SK-MEL-5 (cell line): ENCODE results near the gene CIAO3. TPM values are rescaled to one million over a fixed set of nuclear protein-coding genes. Genes with fewer than 3 reads are reported as not detected.
"Not testable (repeated sequence)": the region's sequence is repeated elsewhere in the genome, so short reads cannot be mapped to it uniquely, and the experiment has no call there.

Source experiments
- DNase-seq: peaks from one replicate; pipeline ENCODE4 v3.0.0-alpha.2; 2016; ENCODE audit warnings: low read depth, low spot score
- in situ Hi-C: cut with HindIII; loops from 2 replicates; pipeline ENCODE4 v1.10.0; 2016; ENCODE audit warnings: low sequenced_read_pairs, high pct_unique_total_duplicates, low pct_unique_long_range_greater_than_20kb
- total RNA-seq: library from RNA; depleted of rRNA; stranded (reverse); fragments of >200 nt; shearing (Covaris generic); gene quantifications from 2 replicates; pipeline ENCODE4 v1.2.3, GENCODE V29; 2014

CIAO3 gene
- total RNA-seq, 1 experiment from 2014 or later: 34.3 TPM

DNA sequence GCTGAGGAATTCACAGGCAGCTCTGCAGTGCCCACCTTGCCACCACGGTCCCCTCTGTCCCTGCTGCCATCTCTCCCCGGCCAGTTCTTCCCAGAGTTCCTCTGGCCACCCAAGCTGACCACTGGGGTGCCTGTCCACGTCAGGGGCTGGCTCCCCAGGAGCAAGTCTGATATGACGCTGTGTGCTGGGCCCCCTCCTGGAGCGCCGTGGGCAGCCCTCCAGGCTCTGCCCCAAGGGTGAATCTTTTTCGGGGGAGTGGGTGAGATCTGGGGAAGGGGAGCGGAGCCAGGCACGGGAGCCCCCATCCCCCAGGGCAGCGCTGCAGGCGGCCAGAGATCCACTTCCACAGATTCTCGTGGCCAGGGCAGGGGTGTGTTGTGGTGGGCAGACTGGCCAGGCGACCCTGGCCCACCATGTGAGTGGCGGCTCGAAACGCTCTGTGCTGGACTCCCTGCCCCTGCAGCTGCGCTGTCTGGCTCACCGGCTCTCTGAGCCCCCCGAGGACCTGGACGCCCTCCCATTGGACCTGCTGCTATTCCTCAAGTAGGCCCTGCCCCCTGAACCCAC is 23.5 kb upstream of the CIAO3 start:
- in situ Hi-C loops: no loop called here
- no peak for DNase-seq

DNA sequence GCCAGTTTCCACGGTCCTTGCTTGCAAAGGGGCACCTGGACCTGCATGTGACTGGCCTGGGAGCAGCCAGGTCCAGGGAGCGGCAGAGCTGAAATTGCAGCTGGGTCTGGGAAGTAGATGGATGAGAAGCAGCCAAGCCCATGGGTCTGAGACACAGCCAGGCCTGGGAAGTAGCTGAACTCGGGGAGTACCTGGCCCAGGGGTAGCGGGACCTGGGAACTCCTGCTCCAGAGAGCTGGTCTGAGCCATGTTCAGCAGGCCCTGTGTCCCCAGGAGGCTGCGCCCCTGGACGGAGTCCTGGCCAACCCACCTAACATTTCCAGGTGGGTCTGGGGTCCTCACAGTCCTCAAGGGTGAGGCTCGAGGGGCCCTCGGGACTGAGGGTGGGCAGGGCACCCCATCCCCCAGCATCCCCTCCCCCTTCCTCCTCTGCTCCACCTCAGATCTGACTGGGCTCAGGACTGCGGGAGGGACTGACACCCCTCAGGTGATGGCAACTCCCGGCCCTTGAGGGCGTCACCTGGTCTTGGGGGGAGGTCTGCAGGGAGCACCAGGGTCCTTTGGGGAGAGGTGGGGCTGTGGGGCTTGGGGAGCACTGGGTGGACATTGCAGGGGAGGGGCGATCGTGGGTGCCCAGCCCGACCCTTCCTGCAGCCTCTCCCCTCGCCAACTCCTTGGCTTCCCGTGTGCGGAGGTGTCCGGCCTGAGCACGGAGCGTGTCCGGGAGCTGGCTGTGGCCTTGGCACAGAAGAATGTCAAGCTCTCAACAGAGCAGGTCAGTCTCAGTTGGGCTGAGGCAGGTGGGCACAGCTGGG is 22.8 kb upstream of the CIAO3 start:
- in situ Hi-C loops: no loop called here
- no peak for DNase-seq

DNA sequence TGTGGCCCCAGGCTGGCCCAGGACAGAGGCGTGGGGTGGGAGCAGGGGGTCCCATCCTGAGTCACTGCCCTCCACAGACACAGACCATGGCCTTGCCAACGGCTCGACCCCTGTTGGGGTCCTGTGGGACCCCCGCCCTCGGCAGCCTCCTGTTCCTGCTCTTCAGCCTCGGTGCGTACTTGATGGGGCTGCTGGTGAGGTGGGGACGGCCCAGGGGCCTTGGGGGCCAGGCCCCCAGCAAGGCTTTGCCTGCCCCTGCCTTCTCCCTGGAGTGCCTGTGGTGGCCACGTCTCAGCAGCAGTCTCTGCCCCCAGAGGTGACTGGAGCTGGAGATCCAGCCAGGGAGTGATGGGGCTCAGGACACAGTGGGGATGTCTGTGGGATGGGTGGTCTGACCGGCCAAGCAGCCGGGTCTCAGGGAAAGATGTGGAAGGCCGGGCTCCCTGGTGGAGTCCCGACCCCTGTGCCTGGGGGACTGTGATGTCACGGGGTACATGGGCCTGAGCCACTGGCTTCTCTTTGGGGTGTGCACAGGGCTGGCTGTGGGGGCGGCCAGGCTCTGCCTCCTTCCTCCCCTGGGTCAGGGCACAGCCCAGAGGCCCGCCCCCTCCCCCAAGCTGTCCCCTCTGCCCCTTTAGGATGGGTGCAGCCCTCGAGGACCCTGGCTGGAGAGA is 21.9 kb upstream of the CIAO3 start:
- in situ Hi-C loops: no loop called here
- DNase-seq: no peak

DNA sequence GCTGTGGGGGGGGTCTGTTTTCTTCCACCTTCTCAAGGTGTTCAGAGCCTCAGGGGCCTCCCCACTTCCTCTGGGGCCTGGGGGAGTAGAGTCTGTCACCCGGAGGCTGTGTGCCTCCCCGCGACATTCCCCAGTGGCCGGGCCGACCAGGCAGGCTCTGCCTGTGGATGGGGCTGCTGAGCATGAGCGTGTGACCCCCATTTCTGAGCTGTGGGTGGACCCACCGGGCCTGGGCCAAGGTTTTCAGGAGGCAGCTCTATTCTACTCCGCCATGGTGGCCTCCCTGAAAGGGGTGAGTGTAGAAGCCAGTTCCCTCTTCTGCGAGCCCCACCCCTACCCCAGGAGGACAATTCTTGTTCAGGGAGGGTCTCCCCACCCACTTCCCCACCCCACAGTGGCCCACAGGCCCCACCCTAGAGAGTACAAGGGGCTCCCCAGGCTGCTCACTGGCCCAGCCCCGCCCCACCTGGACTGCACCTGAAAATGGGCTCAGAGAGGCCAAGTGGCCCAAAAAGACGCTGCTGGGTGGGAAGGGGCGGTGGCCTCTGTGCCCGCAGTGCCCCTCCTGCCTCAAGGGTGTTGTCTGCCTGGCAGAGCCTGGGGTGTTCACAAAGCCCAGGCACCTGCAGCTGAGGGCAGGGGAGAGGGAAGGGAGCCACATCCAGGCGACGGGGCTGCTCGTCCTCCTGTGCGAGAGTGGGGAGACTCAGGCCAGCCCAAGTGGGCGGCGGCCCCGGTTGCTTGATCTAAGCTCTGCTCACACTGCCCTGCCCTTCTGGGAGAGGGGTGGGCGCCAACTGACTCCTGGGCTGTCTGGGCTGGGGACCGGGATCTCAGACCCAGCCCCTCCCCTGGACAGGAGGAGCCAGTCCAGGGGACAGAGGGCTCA is 21.1 kb upstream of the CIAO3 start:
- DNase-seq: no peak
- in situ Hi-C loops: no loop called here

DNA sequence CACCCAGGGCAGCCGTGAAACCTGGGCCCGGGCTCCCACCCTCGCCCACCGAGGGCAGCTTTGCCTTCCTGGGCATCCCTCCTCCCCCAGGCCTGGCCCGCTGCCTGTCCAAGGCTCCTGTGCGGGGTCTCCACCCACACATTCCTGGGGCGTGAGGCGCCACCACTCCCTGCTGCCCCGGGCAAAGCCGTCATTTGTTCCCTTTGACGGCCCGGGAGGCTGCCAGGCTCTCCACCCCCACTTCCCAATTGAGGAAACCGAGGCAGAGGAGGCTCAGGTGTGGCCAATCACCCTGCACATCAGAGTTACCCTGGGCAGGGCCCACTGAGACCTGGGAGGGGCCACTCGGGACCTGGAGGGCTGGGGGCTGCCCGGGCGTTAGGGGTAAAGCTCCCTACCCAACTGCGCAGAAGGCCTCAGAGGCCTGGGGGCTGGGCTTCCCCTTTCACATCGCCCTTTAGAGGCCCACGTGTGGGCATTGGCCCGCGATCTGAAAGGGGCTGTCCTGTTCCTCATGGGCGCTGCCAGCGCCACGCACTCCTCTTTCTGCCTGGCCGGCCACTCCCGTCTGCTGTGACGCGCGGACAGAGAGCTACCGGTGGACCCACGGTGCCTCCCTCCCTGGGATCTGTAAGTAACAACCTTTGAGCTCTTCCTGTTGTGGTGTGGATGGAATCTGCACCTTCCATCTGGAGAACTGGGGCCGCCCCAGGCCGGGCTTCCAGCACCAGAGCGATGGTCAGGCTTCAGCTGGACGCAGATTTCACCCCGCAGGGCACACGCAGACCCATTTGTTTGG is 19.9 kb upstream of the CIAO3 start, which contains the start of gene MSLN:
Gene MSLN, plus strand, starts transcription at position 190 of the 799 bp plus-strand sequence. CDS start 1,947 bp downstream, outside the sequence.
- in situ Hi-C loops: no loop called here
- DNase-seq: no peak

DNA sequence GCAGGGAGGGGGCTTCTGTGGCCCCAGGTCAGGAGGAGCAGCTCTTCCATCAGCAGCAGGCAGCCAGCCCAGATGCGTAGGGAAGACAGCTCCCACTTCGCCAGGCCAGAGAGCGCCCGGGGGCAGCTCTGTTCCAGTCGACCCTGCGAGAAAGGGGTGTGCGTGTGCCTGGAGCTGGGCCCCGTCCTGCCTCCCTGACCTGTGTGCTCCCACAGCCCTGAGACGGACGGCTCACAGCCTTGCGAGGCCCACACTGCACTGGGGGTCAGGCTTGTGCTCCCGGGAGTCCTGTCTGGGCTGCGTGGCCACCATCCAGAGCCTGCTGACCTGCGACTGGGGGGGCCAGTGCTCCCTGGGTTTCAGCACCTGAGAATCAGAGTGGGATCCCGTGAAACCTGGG is 19.3 kb upstream of the CIAO3 start:
- in situ Hi-C loops: no loop called here
- no peak for DNase-seq

DNA sequence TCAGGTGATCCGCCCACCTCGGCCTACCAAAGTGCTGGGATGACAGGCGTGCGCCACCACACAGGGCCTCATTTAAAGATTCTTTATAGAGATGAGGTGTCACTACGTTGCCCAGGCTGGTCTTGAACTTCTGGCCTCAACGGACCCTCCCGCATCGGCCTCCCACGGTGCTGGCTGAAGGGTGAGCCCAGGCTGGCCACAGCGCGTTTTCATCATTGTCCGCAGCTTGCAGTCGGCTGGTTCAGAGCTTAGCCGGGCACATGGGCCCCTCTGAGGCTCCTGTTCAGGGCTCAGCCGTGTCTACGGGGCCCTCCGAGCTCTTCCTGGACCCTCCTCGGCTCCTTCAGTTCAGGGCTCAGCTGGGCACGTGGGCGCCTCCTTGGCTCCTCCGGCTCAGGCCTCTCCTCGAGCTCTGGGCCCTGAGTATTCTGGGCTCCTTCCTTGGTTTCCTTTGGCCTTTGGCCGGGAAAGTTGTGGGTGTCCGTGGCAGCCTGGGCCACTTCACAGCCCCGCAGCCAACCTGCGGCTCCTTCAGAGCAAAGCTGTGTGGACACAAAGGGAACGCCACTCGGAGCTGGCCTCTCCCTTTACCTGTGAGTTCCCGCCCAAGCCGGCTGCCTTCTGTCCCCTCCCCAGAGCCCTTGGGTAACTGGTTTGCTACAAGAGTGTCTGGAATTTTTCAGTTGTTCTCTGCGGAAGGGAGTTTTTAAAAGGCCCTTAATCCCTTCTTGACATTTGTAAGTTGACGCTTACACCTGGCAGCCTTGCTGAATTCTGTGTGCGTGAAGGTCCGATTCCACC is 18.5 kb upstream of the CIAO3 start:
- DNase-seq: no peak
- in situ Hi-C loops: no loop called here

DNA sequence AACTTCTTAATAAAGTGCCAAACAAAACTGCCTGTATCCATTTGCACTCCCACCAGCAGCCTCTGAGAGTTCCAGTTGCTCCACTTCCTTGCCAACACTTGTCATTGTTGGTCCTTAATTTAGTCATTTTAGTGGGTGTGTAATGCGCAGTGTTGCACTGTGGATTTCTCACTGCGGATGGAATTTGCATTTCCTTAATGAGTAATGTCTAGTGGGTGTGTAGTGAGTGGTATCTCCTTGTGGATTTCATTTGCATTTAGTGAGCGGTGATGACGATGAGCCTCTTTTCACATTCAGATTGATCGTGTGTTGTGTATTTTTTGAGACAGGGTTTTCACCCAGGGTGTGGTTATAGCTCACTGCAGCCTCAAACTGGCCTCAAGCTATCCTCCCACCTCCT is 15.6 kb upstream of the CIAO3 start:
- no peak for DNase-seq
- in situ Hi-C loops: no loop called here

DNA sequence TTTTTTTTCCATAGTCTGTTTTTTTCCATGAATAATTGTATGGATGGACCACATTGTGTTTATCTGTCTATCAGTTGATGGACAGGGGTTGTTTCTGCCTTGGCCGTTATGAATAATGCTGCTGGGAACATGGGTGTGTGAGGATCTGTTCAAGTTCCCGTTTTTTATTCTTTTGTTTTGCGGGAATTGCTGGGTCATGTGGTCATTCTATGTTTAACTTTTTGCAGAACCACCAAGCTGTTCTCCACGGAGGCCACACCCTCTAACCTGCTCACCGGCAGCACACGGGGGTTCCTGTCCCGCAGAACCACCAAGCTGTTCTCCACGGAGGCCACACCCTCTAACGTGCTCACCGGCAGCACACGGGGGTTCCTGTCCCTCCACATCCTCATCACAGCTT is 13.9 kb upstream of the CIAO3 start:
- in situ Hi-C loops: no loop called here
- no peak for DNase-seq

DNA sequence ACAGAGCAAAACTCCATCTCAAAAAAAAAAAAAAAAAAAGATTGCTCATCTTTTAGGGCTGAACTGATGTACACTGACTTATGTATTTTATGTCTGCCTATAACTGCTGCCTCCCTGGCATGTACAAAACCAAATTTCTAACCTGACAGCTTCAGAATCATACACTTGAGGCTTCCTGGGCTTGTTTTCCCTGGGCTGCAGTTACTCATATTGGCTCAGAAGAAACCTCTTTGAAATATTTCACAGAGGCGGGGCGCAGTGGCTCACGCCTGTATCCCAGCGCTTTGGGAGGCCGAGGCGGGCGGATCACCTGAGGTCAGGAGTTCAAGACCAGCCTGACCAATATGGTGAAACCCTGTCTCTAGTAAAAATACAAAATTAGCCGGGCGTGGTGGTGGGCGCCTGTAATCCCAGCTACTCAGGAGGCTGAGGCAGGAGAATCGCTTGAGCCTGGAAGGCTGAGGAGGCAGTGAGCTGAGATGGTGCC is 13.4 kb upstream of the CIAO3 start:
- DNase-seq: not testable (repeated sequence)

DNA sequence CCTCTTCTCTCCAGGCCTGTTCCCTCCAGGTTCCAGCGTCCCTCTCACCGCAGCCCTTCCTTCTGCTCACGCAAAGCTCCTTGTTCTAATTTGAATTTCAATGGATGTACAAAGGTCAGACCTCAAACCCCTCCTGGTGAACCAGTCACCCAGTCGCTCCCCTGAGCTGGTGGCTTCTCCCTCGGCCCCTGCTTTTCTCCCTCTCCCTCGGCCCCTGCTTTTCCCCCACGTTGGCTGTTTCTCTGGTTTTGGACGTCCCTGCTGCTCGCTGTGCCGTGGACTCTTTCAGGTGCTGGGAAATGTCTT is 11.2 kb upstream of the CIAO3 start:
- no peak for DNase-seq
- in situ Hi-C loops: no loop called here

More for the DNA sequence above, 13.4 kb upstream of the CIAO3 start:
- in situ Hi-C loops: not testable (repeated sequence)

DNA sequence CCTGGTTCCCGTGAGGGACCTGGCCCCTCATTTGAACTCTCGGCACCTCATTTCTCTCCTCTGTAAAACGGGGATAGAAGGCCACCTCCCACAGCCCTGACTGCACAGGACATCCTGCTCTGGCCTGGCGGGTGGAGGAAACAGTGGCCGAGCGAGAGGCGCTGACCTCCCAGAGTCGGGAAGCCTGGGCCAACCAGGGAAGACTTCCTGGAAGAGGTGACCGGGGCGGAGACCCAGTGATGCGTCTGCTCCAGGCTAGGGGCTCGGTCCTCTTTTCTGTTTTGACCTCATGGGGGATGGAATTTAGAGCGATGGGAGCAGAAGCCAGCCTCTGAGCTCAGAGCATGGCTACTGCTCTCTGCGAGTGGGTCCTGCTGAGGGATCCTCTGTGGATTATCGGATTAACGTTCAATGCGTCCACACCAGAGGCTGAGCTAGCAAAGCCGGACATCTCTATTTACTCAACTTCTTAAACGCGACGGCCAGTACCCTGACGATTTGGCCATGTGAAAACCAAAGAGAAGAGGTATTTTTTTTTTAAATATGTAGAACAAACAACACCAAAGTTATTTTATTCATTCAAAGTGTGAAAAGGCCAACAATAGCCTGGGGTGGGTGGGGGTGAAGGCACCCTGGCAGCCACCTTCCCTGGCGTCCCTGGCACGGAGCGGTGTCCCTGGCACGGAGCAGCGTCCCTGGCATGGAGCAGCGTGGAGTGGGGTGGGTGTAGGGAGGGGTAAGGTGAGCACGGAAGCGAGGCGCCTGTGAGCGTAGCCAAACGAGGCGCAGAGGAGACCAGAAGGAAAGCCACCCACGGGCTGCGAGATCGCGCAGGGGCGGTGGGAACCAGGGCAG is 10.6 kb upstream of the CIAO3 start:
- in situ Hi-C loops: no loop called here
- DNase-seq: no peak

DNA sequence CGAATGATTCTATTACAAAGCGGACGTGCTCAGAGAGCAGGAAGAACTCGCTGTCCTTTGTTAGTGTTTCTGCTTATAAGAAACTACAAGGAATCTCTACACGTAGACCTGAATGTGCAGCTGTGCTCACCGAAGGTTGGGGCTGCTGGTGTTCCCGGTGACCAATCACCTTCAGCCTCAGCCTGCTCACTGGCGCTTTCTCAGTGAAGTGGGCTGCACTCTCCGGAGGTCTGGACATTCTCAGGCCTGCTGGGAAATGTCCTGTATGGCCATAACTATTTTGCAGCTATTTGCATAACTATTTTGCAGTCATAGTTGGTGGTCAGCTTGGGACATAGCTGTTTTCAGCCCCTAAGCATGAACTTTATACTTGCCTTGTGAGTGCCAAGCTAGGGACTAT is 9.7 kb upstream of the CIAO3 start:
- in situ Hi-C loops: no loop called here
- DNase-seq: no peak

DNA sequence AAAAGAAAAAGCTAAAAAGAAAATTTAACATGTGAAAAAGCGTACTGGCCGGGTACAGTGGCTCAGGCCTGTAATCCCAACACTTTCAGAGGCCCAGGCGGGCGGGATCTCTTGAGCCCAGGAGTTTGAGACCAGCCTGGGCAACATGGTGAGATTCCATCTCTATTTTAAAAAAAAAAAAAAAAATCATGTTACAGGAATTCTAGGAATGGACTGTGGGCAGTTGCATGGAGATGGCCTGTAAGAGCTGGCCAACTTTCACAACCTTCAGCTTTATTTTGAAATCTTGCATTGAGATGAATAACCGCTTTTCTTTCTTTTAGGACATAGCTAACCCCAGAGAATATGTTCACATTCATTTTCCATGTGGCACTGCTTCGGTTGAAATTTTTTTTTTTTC is 8.2 kb upstream of the CIAO3 start:
- no peak for DNase-seq
- in situ Hi-C loops: no loop called here

DNA sequence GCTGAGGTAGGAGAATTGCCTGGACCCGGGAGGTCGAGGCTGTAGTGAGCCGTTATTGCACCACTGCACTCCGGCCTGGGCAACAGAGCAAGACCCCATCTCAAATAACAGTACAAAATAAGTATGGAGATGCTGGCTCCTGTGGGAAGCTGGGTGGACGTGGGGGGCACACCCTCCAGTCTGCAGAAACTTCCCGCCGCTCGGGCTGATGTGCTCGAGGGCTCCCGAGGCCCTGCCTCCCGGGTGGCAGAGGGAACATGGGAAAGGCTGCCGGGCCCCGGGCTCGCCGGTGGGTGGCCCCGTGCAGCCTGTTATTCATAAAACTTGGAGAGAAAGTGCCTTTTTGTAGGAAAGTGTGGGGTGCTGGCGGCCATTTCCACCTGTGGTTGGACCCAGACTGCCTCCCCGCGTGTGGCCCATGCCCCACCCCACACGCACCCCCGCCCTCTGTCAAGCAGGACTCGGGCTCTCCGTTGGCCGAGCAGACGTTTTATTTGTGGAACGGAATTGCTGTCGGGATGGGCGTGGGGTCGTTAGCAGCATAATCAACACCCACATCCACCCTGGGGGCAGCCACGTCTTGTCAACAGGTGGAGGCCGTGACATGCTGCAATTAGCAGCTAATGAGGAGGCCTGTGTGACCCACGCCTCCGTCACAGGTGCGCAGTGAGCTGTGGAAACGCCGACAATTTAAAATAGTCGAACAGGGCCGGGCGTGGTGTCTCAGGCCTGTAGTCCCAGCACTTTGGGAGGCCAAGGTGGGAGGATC is 7.4 kb upstream of the CIAO3 start:
- in situ Hi-C loops: no loop called here

More for the DNA sequence above, 7.4 kb upstream of the CIAO3 start:
- DNase-seq: no peak
